CD14-positive monocyte (primary cell): ENCODE results near the gene VPS16. TPM values are rescaled to one million over a fixed set of nuclear protein-coding genes. Genes with fewer than 3 reads are reported as not detected.

Source experiments
- DNase-seq, 3 donors: peaks; one replicate each; pipeline ENCODE4 v3.0.0-alpha.2; 2011 to 2022
- H2AFZ ChIP-seq: 2 replicates; pipeline ENCODE4 v1.6.0; 2012; ENCODE audit warnings: mild to moderate bottlenecking, low read depth, low read length, inconsistent platforms; ENCODE audit not compliant: insufficient read depth, poor library complexity, severe bottlenecking
- H3K27ac ChIP-seq, 2 donors: 1 replicate in 1 of 2; 2 replicates in 1 of 2; pipeline ENCODE4 v1.5.1; 2012 to 2013; ENCODE audit warnings: low read length in 2 of 2, control low read depth in 1 of 2, inconsistent platforms in 1 of 2, low read depth in 1 of 2, mild to moderate bottlenecking in 1 of 2
- H3K27me3 ChIP-seq, 2 donors: one replicate each; pipeline versions ENCODE4 v1.6.0 to v1.6.1; 2011 to 2013; ENCODE audit warnings: low read length in 2 of 2; ENCODE audit not compliant: control insufficient read depth in 2 of 2, insufficient read depth in 2 of 2
- H3K36me3 ChIP-seq, 2 donors: replicated peaks in 1 of 2; 1 replicate in 1 of 2; 2 replicates in 1 of 2; pipeline versions ENCODE4 v1.5.1 to v1.6.1; 2012 to 2013; ENCODE audit warnings: low read length in 2 of 2, control low read depth in 1 of 2, inconsistent platforms in 1 of 2, mild to moderate bottlenecking in 1 of 2; ENCODE audit not compliant: insufficient read depth in 2 of 2, control insufficient read depth in 1 of 2
- H3K4me1 ChIP-seq, 2 donors: 1 replicate in 1 of 2; 2 replicates in 1 of 2; pipeline versions ENCODE4 v1.5.1 to v1.6.1; 2012 to 2013; ENCODE audit warnings: low read length in 2 of 2, control low read depth in 1 of 2, inconsistent platforms in 1 of 2, mild to moderate bottlenecking in 1 of 2, moderate library complexity in 1 of 2; ENCODE audit not compliant: insufficient read depth in 2 of 2, control insufficient read depth in 1 of 2
- H3K4me2 ChIP-seq: replicated peaks from 2 replicates; pipeline ENCODE3; 2012; ENCODE audit warnings: low read length, moderate library complexity, mild to moderate bottlenecking; ENCODE audit not compliant: poor library complexity, severe bottlenecking; ENCODE audit errors: extremely low read depth
- H3K4me3 ChIP-seq, 3 experiments: fragments of 200-600 bp in 1 of 3; sonication (generic) in 1 of 3; replicated peaks in 1 of 3; 1 replicate in 2 of 3; 2 replicates in 1 of 3; pipeline ENCODE4 v1.5.1; 2011 to 2013; ENCODE audit warnings: low read length in 3 of 3, mild to moderate bottlenecking in 3 of 3, control low read depth in 2 of 3, low read depth in 2 of 3, inconsistent platforms in 1 of 3, moderate library complexity in 1 of 3
- H3K79me2 ChIP-seq: 2 replicates; pipeline ENCODE4 v1.6.0; 2012; ENCODE audit warnings: mild to moderate bottlenecking, control low read depth, inconsistent platforms, low read length, moderate library complexity; ENCODE audit not compliant: insufficient read depth
- H3K9ac ChIP-seq: 2 replicates; pipeline ENCODE4 v1.6.0; 2017; ENCODE audit warnings: low read length, mild to moderate bottlenecking; ENCODE audit not compliant: insufficient read depth, poor library complexity, severe bottlenecking
- H3K9me3 ChIP-seq, 2 donors: replicated peaks in 1 of 2; 1 replicate in 1 of 2; 2 replicates in 1 of 2; pipeline versions ENCODE4 v1.5.1 to v1.6.1; 2012 to 2013; ENCODE audit warnings: low read length in 2 of 2, control low read depth in 1 of 2; ENCODE audit not compliant: control insufficient read depth in 1 of 2, insufficient read depth in 1 of 2
- H4K20me1 ChIP-seq: 2 replicates; pipeline ENCODE4 v1.6.0; 2012; ENCODE audit warnings: mild to moderate bottlenecking, low read length, control low read depth, moderate library complexity; ENCODE audit not compliant: insufficient read depth
- H3K27ac Mint-ChIP-seq, 7 donors: one replicate each; pipeline ENCODE4 v1.8.0; 2020; ENCODE audit warnings: mild to moderate bottlenecking in 7 of 7, mixed read lengths in 7 of 7, moderate library complexity in 6 of 7, inconsistent platforms in 2 of 7
- H3K27me3 Mint-ChIP-seq, 3 donors: one replicate each; pipeline ENCODE4 v1.8.0; 2021 to 2022; ENCODE audit warnings: low read depth in 3 of 3, mild to moderate bottlenecking in 3 of 3, mixed read lengths in 3 of 3, moderate library complexity in 3 of 3, inconsistent platforms in 1 of 3
- H3K36me3 Mint-ChIP-seq, 2 donors: one replicate each; pipeline ENCODE4 v1.8.0; 2020; ENCODE audit warnings: mixed read lengths in 2 of 2, inconsistent platforms in 1 of 2, mild to moderate bottlenecking in 1 of 2
- H3K4me1 Mint-ChIP-seq: one replicate; pipeline ENCODE4 v1.8.0; 2020; ENCODE audit warnings: mild to moderate bottlenecking, mixed read lengths
- H3K4me3 Mint-ChIP-seq, 2 donors: one replicate each; pipeline ENCODE4 v1.8.0; 2020; ENCODE audit warnings: mild to moderate bottlenecking in 2 of 2, mixed read lengths in 2 of 2, moderate library complexity in 1 of 2
- H3K9me3 Mint-ChIP-seq, 7 donors: one replicate each; pipeline ENCODE4 v1.8.0; 2020 to 2022; ENCODE audit warnings: mixed read lengths in 7 of 7, mild to moderate bottlenecking in 6 of 7, moderate library complexity in 6 of 7, inconsistent platforms in 2 of 7
- CTCF ChIP-seq: fragments of 200-600 bp; IDR thresholded peaks from one replicate; pipeline ENCODE4 v1.8.0; 2022; ENCODE audit warnings: antibody characterized with exemption, mild to moderate bottlenecking
- WGBS: methylation state at CpG from one replicate; pipeline ENCODE4 v1.1.5; 2013; ENCODE audit warnings: missing lambda C conversion rate; ENCODE audit not compliant: insufficient coverage; 5-methylcytosine and 5-hydroxymethylcytosine counted together
- intact Hi-C, 2 donors: fragments of 100-400 bp; cut with micrococcal nuclease; formaldehyde crosslinking; loops; one replicate each; pipeline versions ENCODE4 v1.15.0 to v1.15.1; 2023
- polyA plus RNA-seq, 3 donors: library from polyadenylated mRNA; depleted of rRNA in 1 of 3; unstranded in 2 of 3; stranded (reverse) in 1 of 3; fragments of 300-500 nt in 2 of 3; fragments of >200 nt in 1 of 3; fragmentation: Illumina TruSeq in 2 of 3; gene quantifications; 1 replicate in 2 of 3; 2 replicates in 1 of 3; pipeline ENCODE4 v1.2.3, GENCODE V29; 2012 to 2021

VPS16 gene
- polyA plus RNA-seq, 3 donors, result 33.3 to 87.0 (median 34.5) TPM

GRCh38 chr20:2814076-2814475 lies 26.5 kb upstream of the VPS16 start:
- H3K4me1 Mint-ChIP-seq, result no peaks in the 10 kb centered on the region
- H3K79me2 ChIP-seq, result no peaks in the 10 kb centered on the region
- DNase-seq, result no peak
- H3K27me3 Mint-ChIP-seq, result peaks cover 7 to 19% (median 12%) of the 10 kb centered on the region in 3 donors
- H3K4me3 ChIP-seq, result no peak overlapping the region
- no peak overlapping the region for H3K27ac Mint-ChIP-seq
- no peaks in the 10 kb centered on the region for H3K36me3 ChIP-seq
- no peaks in the 10 kb centered on the region for H4K20me1 ChIP-seq
- H3K36me3 Mint-ChIP-seq, result no peaks in the 10 kb centered on the region
- H3K4me2 ChIP-seq, result no peak overlapping the region
- H3K27me3 ChIP-seq, result peaks cover 0 to 5% of the 10 kb centered on the region in 2 donors
- no CpG with 5 or more reads among the region's 1 CpG for WGBS
- H3K9me3 Mint-ChIP-seq, result peaks cover 0 to 16% (median 9%) of the 10 kb centered on the region in 7 donors
- H3K27ac ChIP-seq, result no peak overlapping the region
- no peaks in the 10 kb centered on the region for H3K4me1 ChIP-seq
- H3K4me3 Mint-ChIP-seq, result no peak overlapping the region
- H3K9ac ChIP-seq, result no peak overlapping the region
- TF ChIP-seq CTCF, result no peak
- H2AFZ ChIP-seq, result no peak overlapping the region
- intact Hi-C loops, result no loop called here
- no peaks in the 10 kb centered on the region for H3K9me3 ChIP-seq

GRCh38 chr20:2814587-2815051 lies 25.9 kb upstream of the VPS16 start, which contains the start of gene C20orf141:
Gene C20orf141, plus strand, starts transcription at chr20:2814987. Its CDS starts 198 bp downstream, at chr20:2815185.
- 0% methylated on average over 2 of the region's 5 CpGs for WGBS
- no peak within 1 kb of the TSS for H3K4me2 ChIP-seq
- H4K20me1 ChIP-seq, result no peaks in the 10 kb centered on the region
- DNase-seq, result no peak
- H3K36me3 ChIP-seq, result no peaks in the 10 kb centered on the region
- H3K4me3 ChIP-seq, result no peak within 1 kb of the TSS
- H3K27ac ChIP-seq, result no peak within 1 kb of the TSS
- Mint-ChIP-seq H3K9me3 (peaks cover 0 to 15% (median 9%) of the 10 kb centered on the region in 7 donors), H3K27ac (peak within 1 kb of the TSS in 1 of 7 donors; percentile 12), H3K4me3 (no peak within 1 kb of the TSS), H3K4me1 (no peaks in the 10 kb centered on the region), H3K27me3 (peaks cover 8 to 18% (median 17%) of the 10 kb centered on the region in 3 donors), H3K36me3 (no peaks in the 10 kb centered on the region)
- no peak within 1 kb of the TSS for H3K9ac ChIP-seq
- no peak for TF ChIP-seq CTCF
- H3K27me3 ChIP-seq, result peaks cover 0 to 9% of the 10 kb centered on the region in 2 donors
- no peaks in the 10 kb centered on the region for H3K79me2 ChIP-seq
- no peak within 1 kb of the TSS for H2AFZ ChIP-seq
- no peaks in the 10 kb centered on the region for H3K9me3 ChIP-seq
- no peaks in the 10 kb centered on the region for H3K4me1 ChIP-seq
- intact Hi-C loops, result no loop called here
